MM.1S (cell line): Measurements from ENCODE around the gene ADAM23.

Experiments used
- DNase-seq: peaks from one replicate; pipeline ENCODE4 v3.0.0-alpha.2; 2015
- H2AFZ ChIP-seq: fragments of 300-600 bp; sonication (generic); 2 replicates; pipeline ENCODE4 v1.6.0; 2016; ENCODE audit warnings: antibody characterized with exemption, low read length
- H3F3A ChIP-seq: fragments of 300-600 bp; sonication (generic); 2 replicates; pipeline ENCODE4 v1.6.1; 2016; ENCODE audit warnings: mild to moderate bottlenecking, antibody characterized with exemption, low read length, moderate library complexity, mixed read lengths; ENCODE audit not compliant: insufficient read depth
- H3K27ac ChIP-seq: fragments of 300-600 bp; sonication (generic); 2 replicates; pipeline ENCODE4 v1.5.1; 2016; ENCODE audit warnings: mild to moderate bottlenecking, low read length
- H3K27me3 ChIP-seq: fragments of 300-600 bp; sonication (generic); replicated peaks from 2 replicates; pipeline ENCODE4 v1.6.0; 2016; ENCODE audit warnings: low read length; ENCODE audit not compliant: insufficient read depth
- H3K36me3 ChIP-seq: fragments of 300-600 bp; sonication (generic); replicated peaks from 2 replicates; pipeline ENCODE4 v1.6.1; 2016; ENCODE audit warnings: mild to moderate bottlenecking, low read length, mixed read lengths; ENCODE audit not compliant: insufficient read depth
- H3K4me1 ChIP-seq: fragments of 300-600 bp; sonication (generic); 2 replicates; pipeline ENCODE4 v1.6.1; 2016; ENCODE audit warnings: low read length, mixed read lengths
- H3K4me2 ChIP-seq: fragments of 300-600 bp; sonication (generic); 2 replicates; pipeline ENCODE4 v1.6.0; 2016; ENCODE audit warnings: low read depth, low read length
- H3K4me3 ChIP-seq: fragments of 300-600 bp; sonication (generic); 2 replicates; pipeline ENCODE4 v1.5.1; 2016; ENCODE audit warnings: low read length, mixed read lengths
- H3K79me2 ChIP-seq: fragments of 300-600 bp; sonication (generic); 2 replicates; pipeline ENCODE4 v1.6.1; 2016; ENCODE audit warnings: mixed run types, low read length, mixed read lengths
- H3K9ac ChIP-seq: fragments of 300-600 bp; sonication (generic); 2 replicates; pipeline ENCODE4 v1.6.1; 2016; ENCODE audit warnings: low read length, mixed read lengths
- H3K9me2 ChIP-seq: fragments of 300-600 bp; sonication (generic); replicated peaks from 2 replicates; pipeline ENCODE4 v1.6.1; 2016; ENCODE audit warnings: mild to moderate bottlenecking, low read length, mixed read lengths; ENCODE audit not compliant: insufficient read depth
- H3K9me3 ChIP-seq: fragments of 300-600 bp; sonication (generic); replicated peaks from 2 replicates; pipeline ENCODE4 v1.6.1; 2016; ENCODE audit warnings: mild to moderate bottlenecking, low read length, mixed read lengths; ENCODE audit not compliant: insufficient read depth
- H4K20me1 ChIP-seq: fragments of 300-600 bp; sonication (generic); 2 replicates; pipeline ENCODE4 v1.6.1; 2016; ENCODE audit warnings: mild to moderate bottlenecking, low read length, moderate library complexity, mixed read lengths; ENCODE audit not compliant: insufficient read depth
- EZH2 ChIP-seq: fragments of 300-600 bp; sonication (generic); optimal IDR thresholded peaks from 2 replicates; pipeline ENCODE3; 2017; ENCODE audit warnings: low read depth, mild to moderate bottlenecking, antibody characterized with exemption, low read length, mixed read lengths
- EZH2phosphoT487 ChIP-seq: fragments of 300-600 bp; sonication (generic); IDR thresholded peaks from 2 replicates; pipeline ENCODE4 v1.6.1; 2018; ENCODE audit warnings: antibody characterized with exemption, low read length
- TF ChIP-seq, protein P1 (sequence below): fragments of 300-600 bp; sonication (generic); IDR thresholded peaks from 2 replicates; pipeline ENCODE4 v1.5.1; 2016; ENCODE audit warnings: antibody characterized with exemption, low read length, mixed read lengths

Gene ADAM23

DNA sequence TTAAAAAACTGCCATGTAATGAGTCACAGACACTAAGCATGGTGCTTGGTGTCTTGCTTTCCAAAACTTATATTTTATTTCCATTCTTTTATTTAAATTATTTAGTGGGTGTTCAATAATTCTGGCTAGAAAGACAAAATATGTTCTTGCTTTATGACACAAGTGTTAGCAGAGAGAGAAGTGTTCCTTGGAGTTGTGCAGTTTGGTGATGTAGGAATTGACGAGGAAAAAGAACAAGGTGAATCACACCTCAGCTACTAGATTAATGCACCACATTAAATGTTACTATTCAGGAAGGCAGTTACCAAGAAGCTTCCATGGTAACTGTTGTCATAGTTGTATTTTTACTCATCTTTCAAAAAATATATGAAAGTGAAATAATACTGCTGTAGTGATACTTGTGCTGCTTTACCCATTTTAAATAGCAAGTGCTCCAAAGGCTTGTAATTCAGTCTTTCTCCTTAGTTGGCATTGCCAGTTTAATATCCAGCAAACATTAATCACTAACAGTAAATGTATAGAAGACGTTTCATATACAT is 28.3 kb downstream of the ADAM23 start:
- H3K9me2 ChIP-seq: no peaks in the 10 kb centered on the region
- no peaks in the 10 kb centered on the region for H3K27me3 ChIP-seq
- H3K4me2 ChIP-seq: no peak overlapping the region

DNA sequence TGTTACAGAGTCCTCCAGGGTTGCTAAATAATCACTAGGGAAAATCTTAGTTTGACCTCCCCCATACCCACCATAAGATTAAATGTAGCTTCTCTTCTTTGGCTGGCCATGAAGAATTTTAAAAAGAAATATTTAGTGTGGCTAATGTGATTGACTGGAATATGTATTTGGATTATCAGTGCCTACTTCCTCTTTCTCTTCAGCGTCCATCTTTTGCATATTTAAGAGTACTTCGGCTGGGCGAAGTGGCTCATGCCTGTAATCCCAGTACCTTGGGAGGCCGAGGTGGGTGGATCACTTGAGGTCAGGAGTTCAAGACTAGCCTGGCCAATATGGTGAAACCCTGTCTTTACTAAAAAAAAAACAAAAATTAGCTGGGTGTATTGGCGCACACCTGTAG is 28.8 kb downstream of the ADAM23 start:
- no peaks in the 10 kb centered on the region for H3F3A ChIP-seq
- TF ChIP-seq EZH2phosphoT487: no peak
- TF ChIP-seq, protein P1, sequence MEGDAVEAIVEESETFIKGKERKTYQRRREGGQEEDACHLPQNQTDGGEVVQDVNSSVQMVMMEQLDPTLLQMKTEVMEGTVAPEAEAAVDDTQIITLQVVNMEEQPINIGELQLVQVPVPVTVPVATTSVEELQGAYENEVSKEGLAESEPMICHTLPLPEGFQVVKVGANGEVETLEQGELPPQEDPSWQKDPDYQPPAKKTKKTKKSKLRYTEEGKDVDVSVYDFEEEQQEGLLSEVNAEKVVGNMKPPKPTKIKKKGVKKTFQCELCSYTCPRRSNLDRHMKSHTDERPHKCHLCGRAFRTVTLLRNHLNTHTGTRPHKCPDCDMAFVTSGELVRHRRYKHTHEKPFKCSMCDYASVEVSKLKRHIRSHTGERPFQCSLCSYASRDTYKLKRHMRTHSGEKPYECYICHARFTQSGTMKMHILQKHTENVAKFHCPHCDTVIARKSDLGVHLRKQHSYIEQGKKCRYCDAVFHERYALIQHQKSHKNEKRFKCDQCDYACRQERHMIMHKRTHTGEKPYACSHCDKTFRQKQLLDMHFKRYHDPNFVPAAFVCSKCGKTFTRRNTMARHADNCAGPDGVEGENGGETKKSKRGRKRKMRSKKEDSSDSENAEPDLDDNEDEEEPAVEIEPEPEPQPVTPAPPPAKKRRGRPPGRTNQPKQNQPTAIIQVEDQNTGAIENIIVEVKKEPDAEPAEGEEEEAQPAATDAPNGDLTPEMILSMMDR: no peak
- no peak for TF ChIP-seq EZH2

More for the DNA sequence above, 28.3 kb downstream of the ADAM23 start:
- Histone ChIP-seq H3F3A (no peaks in the 10 kb centered on the region), H3K4me3 (no peak overlapping the region), H3K27ac (no peak overlapping the region), H3K4me1 (no peaks in the 10 kb centered on the region), H2AFZ (no peak overlapping the region), H3K9me3 (no peaks in the 10 kb centered on the region), H3K79me2 (no peaks in the 10 kb centered on the region), H4K20me1 (no peaks in the 10 kb centered on the region), H3K9ac (no peak overlapping the region), H3K36me3 (no peaks in the 10 kb centered on the region)
- no peak for DNase-seq
- TF ChIP-seq EZH2phosphoT487 (no peak), EZH2 (no peak)
- TF ChIP-seq, protein P1: no peak

DNA sequence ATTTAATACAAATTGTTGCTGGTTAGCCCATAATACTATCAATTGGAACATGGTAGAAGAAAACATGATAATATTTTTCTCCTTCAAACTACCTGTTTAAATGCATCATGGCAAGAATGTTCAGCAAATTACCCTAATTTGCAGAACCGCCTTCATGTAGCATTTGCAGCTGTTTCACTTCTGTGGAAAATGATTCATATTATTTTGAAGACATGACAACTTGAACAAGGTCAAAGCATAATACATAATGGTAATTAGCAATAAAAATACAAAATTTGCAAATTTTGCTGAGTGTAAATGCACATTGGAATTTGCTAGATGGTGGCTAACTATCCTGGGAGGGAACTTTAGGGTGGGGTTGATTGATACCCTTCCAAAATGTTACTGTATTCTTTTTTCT is 30.8 kb downstream of the ADAM23 start:
- Histone ChIP-seq H3K9ac (no peak overlapping the region), H3K9me2 (no peaks in the 10 kb centered on the region), H3K27ac (no peak overlapping the region), H3K9me3 (no peaks in the 10 kb centered on the region), H2AFZ (no peak overlapping the region), H4K20me1 (no peaks in the 10 kb centered on the region), H3F3A (no peaks in the 10 kb centered on the region), H3K27me3 (no peaks in the 10 kb centered on the region), H3K79me2 (no peaks in the 10 kb centered on the region), H3K4me1 (no peaks in the 10 kb centered on the region), H3K4me2 (no peak overlapping the region), H3K36me3 (no peaks in the 10 kb centered on the region), H3K4me3 (no peak overlapping the region)
- DNase-seq: no peak
- no peak for TF ChIP-seq EZH2phosphoT487
- no peak for TF ChIP-seq EZH2
- TF ChIP-seq, protein P1: no peak

More for the DNA sequence above, 28.8 kb downstream of the ADAM23 start:
- Histone ChIP-seq H2AFZ (no peak overlapping the region), H3K4me1 (no peaks in the 10 kb centered on the region), H3K9me2 (no peaks in the 10 kb centered on the region), H3K4me3 (no peak overlapping the region), H3K4me2 (no peak overlapping the region), H3K79me2 (no peaks in the 10 kb centered on the region), H4K20me1 (no peaks in the 10 kb centered on the region), H3K9ac (no peak overlapping the region), H3K27ac (no peak overlapping the region), H3K36me3 (no peaks in the 10 kb centered on the region), H3K27me3 (no peaks in the 10 kb centered on the region), H3K9me3 (no peaks in the 10 kb centered on the region)
- DNase-seq: no peak
